ENCODE results near the gene GLOD4.

The GLOD4 gene

DNA sequence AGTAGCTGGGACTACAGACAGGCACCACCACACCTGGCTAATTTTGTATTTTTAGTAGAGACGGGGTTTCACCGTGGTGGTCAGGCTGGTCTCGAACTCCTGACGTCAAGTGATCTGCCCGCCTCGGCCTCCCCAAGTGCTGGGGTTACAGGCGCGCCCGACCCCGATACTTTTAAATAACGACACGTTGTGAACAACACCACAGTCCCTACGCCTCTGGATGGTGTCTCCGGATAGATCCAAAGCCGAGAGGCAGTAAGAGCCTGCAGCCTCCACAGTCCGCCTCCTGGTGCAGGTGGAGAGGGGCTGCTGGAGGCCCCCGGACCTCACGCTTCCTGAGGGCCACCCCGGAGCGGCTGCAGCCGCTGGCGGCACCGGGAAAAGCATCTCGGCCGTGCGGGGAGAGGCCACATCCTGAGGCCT lies 50.4 kb downstream of the GLOD4 start:
- TF ChIP-seq, protein P1, sequence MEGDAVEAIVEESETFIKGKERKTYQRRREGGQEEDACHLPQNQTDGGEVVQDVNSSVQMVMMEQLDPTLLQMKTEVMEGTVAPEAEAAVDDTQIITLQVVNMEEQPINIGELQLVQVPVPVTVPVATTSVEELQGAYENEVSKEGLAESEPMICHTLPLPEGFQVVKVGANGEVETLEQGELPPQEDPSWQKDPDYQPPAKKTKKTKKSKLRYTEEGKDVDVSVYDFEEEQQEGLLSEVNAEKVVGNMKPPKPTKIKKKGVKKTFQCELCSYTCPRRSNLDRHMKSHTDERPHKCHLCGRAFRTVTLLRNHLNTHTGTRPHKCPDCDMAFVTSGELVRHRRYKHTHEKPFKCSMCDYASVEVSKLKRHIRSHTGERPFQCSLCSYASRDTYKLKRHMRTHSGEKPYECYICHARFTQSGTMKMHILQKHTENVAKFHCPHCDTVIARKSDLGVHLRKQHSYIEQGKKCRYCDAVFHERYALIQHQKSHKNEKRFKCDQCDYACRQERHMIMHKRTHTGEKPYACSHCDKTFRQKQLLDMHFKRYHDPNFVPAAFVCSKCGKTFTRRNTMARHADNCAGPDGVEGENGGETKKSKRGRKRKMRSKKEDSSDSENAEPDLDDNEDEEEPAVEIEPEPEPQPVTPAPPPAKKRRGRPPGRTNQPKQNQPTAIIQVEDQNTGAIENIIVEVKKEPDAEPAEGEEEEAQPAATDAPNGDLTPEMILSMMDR (IDR thresholded peaks at IDR 0.05), result no peak

DNA sequence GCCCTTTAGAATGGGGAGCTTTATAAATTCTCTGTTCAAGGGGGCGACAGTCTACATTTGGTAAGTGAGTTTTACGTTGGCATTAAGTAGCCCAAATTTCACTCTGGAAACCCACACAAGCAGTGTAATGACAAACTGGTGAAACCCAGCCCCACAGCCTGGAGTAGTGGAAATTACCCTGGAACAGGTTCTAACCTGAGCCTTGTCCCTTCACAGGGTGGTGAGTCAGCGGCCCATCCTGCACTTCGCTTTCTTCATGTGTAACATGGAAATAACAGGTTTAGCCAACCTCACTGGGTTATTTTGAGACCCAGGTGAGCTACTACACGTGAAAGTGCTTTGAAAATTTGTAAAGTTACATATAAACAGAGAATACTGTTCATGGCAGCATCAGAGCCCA lies 53.2 kb downstream of the GLOD4 start:
- TF ChIP-seq, protein P1 (IDR thresholded peaks at IDR 0.05), result no peak

DNA sequence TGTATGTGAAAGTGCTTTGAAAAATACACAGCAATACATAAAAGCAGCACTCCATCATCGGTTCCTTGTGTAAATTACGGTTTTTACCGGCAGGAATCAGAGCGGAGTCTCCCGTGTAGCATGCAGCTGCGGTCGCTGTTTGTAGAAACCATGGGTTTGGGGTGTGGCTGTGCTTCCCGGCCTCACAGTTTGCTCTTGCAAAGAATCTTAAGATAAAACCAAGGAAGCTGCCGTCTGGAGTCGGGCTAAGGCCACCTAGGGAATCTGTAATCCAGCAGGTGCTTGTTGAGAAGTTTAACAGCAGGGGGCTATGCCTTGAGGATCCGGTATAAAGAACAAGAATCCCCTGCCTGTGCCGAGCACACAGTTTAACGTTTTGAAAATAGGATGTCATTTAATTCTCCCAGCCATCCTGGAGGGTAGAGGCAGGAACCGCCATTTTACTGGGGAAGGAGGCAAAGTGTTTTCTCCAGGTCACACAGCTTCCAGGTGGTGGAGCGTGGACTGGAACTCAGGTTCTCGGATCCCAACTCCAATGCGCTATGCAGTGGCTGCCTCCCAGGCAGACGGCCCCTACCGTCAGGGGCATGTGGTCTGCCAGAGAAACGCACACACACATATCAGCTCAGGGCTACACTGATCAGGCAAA lies 55.7 kb downstream of the GLOD4 start:
- TF ChIP-seq, protein P1 (IDR thresholded peaks at IDR 0.05), result no peak

DNA sequence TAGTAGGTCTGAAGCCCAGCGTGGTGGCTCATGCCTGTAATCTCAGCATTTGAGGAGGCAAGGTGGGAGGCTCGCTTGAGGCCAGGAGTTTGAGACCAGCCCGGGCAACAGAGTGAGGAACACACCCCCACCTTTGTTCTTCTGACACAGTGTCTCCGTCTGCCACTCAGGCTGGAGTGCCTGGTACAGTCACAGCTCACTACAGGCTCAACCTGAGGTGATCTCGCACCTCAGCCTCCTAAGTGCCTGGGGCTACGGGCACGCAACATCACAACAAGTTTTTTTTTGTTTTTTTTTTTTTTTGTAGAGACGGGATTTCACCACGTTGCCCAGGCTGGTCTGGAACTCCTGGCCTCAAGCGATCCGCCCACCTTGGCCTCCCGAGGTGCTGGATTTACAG lies 56.3 kb downstream of the GLOD4 start:
- TF ChIP-seq, protein P1 (IDR thresholded peaks at IDR 0.05), result no peak

DNA sequence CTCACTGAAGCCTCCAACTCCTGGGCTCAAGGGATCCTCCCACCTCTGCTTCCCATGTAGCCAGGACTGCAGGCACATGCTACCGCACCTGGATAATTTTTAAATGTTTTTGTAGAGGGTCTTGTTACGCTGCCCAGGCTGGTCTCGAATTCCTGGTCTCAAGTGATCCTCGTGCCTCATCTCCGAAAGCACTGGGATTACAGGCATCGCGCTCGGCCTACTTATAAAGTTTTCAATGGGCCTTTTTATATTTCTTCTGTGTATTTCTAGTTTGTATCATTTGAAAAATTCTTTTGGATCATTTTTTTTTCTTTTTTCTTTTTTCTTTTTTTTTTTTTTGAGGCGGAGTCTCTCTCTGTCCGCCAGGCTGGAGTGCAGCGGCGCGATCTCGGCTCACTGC lies 57.0 kb downstream of the GLOD4 start:
- TF ChIP-seq, protein P1 (IDR thresholded peaks at IDR 0.05), result no peak

DNA sequence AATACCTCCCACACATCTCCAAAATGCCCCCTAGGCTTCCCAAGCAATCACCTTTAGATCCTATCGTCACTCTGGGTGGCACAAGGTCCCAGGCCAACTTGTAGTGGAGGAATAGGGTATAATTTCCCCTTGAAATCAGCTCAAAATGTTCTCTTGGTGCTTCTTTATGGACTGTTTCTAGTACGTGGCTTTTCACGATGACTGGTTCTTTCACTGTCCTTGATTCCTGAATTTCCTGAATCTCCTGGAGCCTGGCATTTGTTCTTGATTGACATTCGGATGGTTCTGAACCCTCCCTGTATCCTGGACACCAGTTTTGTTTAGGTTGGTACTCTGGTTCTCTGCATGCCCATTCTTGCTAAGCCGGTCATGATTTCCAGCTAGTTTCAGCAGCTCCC lies 60.5 kb downstream of the GLOD4 start:
- TF ChIP-seq, protein P1 (IDR thresholded peaks at IDR 0.05), result no peak

DNA sequence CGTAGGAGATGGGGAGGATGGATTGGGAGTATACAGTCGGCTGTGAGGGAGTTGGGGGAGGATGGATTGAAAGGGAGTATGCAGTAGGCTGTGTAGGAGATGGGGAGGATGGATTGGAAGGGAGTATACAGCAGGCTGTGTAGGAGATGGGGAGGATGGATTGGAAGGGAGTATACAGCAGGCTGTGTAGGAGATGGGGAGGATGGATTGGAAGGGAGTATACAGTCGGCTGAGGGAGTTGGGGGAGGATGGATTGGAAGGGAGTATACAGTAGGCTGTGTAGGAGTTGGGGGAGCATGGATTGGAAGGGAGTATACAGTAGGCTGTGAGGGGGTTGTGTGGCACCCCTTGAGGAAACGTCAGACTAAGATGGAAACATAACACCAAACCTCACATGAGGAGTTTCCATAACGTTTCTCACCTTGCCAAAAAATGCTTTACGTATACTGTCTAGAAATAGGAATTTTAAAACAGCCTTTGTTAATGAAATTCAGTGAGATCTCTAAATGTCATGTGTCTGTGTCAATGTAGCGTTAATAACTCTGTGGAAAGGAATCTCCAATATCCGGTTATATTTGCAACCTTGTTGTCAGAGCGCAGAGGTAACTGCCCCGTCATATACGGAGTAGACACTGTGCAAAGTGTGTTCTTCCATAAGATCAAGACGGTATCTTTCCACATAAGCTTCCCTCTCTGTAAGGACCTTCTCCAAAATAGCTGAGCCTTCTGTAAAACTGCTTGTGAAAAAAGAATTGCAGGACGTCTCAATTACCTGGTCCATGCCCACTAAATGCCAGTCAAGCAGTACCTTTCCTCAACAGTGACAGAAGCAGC lies 61.2 kb downstream of the GLOD4 start:
- TF ChIP-seq, protein P1 (IDR thresholded peaks at IDR 0.05), result no peak
